Activated CD4-positive, alpha-beta T cell treated with anti-CD3 and anti-CD28 coated beads for 4 hours (primary cell): ENCODE data around the gene FBL.
"Not testable (repeated sequence)": the region's sequence is repeated elsewhere in the genome, so short reads cannot be mapped to it uniquely, and the experiment has no call there.

Experiments used
- DNase-seq, 2 donors: peaks; one replicate each; pipeline ENCODE4 v3.0.0-alpha.2; 2020

The FBL gene

DNA sequence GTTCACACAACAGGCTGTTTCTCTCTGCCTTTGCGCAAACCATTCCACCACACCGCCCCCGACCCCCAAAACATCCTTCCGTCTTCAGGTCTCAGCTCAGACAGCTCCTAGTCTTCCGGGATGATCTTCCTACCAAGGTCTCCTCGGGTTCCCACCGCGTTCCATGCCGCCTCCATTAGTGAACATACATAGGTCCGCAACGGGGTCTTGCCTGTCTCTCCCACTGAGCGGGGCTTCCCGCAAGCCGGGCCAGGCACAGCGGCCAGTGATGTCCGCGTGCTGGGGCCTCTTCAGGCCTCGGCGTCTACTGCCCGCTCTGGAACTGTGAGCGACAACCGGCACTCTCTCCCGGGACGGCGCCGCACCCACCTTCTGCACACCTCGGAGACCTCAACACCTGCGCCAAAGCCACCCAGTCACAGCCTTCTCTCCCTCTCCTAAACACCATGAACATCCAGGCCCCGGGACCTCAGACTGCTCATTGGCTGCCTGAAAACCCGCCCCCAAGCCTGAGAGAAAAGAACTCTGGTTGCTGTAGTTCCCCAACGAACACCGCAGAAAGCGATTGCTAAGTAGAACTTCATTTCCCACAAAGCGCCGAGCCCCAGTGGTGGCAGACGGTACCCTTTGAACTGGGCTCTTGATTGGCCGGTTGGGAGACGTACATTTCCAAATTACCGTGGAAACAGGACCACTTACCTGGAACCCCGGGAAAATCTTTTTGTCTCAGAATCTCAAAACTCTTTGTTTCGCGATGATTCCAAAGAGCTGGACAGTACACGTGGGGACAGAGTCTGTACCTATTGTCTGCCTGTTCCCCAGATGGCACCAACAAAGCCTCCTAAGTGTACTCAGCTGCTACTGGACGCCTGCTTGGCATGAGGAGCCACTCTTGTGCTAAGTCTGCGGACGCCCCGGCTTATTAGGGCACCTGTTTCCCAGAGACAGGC is 21.8 kb downstream of the FBL start:
- peak; percentile 86 to 87 for DNase-seq

DNA sequence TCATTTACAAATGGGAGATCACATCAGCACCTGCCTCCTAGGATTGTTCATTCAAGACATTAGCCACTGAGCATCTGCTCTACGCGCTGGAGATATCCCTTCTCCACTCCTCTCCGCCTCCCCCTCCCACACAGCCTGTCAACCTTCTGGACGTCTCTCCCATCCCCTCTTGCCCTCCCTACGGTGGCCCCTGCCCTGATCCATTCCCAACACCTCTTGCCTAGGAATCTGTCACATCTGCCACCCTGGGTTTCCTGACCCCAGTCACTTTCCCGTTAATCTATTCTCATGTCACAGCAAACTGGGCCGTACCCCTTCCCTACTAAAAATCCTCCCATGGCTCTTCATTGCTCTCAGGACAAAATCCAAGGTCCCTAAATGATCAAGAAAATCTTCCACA is 22.5 kb downstream of the FBL start:
- DNase-seq, result no peak

DNA sequence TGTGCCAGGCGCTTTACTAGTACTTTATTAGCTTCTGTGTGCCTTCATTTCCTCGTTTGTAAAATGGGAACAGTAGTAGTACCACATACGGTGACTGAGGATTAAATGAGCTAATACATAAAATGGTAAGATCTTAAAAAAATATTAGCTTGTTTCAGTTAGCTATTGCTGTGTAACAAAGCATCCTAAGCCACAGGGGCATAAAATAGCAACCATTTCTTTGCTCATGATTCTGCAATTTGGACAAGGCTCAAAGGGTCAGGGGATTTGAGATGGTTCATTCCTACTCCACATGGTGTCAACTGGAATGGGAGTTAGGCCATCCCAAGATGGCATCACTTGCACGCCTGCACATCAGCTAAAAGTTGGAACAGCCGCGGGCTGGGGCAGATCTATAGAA is 25.5 kb downstream of the FBL start:
- no peak for DNase-seq

DNA sequence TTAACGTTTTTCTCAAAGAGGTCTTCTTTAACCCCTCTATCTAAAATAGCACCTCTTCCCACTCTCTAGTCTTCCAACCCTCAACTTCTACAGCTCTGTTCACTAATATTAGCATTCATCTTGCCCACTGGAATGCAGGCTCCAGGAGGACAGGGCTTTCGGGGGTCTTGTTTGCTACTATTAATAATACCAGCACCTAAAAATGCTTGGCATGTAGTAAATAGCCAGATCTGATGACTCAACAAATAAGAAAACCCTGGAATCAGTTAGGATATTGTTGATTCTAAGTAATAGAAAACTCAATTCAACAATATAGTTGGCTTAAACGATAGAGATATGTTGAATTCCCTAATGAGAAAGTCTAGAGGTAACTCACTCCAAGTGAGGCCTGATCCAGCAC is 26.4 kb downstream of the FBL start:
- DNase-seq, result no peak

DNA sequence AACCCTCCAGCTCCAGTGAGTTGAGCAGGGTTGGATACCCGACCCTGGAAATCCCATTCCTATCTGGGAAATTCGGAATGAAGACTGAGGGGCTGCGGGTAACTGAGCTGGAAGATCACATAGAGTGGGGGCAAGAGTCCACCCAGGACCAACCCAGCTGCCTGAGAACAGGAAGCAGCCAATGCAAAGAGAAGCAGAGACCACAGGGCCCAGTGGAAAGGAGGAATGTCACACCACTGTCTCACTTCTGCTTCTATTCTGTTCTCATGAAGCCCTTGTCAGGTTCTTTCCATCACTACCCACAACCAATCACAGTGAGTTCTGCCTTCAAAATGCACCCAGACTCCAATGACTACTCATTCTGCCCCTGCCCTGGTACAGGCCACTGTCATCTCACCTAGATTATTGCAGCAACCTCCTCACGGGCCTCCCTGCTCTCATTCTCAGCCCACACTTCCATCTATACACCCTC is 27.5 kb downstream of the FBL start:
- no peak for DNase-seq

DNA sequence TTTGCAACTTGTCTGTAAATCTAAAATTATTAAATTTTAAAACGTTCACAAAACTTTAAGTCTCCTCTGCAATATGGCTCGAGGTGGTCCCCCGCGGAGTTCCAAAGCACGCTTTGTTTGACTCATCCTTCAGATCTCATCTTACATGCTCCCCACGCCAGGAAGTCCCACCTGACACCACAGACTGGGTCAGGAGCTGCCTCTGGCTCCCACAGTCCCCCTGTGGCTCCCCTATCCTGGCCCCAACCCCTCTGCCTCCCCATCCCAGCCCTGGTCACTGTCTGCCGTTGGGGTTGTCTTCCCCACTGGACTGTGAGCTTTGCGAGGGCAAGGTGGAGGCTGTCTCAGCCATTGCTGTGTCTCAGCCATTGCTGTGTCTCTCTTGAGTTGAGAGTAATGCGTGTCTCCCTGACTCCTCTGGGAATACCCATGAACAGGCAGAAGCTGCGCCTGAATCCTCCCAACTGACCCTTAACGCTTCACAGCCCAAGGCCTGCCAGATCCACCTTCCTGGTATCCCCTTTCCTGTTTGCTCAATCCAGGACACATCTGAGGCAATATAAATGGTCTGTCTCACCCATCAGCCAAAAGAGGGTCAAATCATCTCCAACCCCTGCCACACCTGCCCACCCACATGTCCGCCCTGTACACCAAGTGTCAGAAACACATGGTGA is 28.2 kb downstream of the FBL start:
- no peak for DNase-seq

DNA sequence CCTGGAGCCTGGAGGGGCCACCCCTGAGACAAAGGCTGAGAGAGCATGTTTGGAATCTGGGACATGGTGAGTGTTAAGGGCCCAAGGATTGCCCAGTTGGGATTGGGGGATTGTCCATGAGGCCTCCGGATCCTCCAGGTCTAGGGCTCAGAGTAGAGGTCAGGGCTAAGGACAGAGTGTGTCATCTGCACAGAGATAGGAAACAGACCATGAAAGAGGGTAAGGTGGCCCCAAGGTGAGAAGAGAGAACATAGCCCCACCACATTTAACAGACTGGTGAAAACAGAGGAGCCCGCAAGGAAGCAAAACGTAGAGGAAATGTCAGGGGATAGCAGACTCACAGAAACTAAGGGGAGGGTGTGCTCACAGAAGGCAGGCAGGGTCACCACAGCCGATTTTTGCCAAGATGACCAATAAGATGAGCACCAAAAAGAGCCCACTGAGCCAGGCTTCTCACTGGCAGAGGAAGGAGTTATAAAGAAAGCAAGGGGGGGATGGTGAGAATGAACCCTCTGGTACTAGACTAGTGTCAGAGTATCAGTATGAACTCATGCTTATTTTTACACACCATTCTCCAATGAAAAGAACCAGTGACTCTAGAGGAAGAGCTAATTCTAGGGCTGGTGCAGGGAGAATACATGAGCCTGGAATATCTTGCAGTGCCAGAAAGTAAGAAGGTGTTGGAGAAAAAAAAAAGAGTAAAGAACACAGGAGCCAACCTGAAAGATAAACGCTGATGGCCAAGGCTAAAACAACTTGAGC is 29.7 kb downstream of the FBL start:
- DNase-seq, result no peak

DNA sequence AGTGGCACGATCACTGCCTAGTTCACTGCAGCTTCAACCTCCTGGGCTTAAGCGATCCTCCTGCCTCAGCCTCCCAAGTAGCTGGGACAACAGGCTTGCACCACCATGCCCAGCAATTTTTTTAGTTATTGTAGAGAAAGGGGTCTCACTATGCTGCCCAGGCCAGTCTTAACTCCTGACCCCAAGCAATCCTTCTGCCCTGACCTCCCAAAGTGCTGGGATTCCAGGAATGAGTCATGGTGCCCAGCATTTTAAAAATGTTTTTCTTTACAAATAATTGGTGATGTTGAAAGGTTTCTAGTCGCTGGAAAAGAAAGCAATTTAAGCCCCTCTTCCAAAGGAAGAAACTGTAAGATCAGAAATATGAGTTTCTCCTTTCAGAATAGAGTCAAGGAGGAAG is 31.6 kb downstream of the FBL start:
- no peak for DNase-seq

DNA sequence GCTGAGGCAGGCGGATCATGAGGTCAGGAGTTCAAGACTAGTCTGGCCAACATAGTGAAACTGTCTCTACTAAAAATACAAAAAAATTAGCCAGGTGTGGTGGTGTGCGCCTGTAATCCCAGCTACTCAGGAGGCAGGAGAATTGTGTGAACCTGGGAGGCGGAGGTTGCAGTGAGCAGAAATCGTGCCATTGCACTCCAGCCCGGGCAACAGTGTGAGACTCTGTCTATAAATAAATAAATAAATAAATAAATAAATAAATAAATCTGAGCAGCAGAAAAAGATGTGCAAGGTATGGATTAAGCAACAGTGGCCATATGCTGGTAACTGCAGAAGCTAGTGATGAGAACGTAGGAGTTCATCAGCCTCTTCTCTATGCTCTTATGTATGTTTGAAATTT is 32.1 kb downstream of the FBL start:
- DNase-seq, result not testable (repeated sequence)

DNA sequence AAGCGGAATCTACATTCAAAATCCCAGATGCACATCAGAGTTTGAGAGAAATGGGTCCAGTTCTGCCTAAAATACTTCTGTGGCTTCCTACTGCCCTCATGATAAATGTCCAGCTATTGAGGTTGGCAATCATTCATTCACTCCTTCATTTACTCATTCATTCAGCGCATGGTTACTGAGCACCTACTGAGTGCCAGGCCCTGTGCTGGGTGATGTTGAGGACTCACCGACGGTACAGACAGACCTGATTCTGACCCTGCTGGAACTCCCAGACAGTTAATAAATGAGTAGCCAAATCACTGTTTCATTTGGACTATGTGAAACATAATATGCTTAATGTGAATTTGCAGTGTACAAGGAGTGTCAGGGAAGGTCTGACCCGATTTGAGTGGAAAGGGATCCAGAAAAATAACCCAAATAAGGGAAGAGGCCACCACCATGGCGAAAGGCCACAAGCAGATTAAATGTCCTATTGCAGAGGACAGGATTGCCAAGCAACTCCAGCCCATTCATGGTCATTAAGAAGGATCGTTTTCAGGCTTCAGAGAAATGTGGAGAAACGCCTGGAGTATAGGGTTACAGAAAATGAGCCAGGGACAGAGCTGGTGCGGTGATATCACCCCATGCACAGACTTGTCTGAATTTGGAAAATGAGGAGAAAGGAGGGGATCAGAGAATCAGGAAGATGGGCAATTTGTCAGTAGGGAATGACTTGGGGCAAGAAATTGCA is 32.8 kb downstream of the FBL start:
- DNase-seq, result no peak

DNA sequence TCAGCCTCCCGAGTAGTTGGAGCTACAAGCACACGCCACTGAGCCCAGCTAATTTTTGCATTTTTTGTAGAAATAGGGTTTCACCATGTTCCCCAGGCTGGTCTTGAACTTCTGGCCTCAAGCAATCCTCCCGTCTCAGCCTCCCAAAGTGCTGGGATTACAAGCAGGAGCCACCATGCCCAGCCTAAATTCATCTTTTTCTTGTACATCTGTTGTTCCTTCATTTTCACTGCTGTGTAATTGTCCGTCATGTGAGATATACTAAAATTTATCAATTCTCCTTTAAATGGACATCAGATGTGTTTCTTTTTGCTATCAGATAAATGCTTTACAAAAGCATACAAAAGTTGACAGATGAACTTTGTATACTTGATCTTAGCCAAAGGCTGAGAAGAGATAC is 35.1 kb downstream of the FBL start:
- DNase-seq, result no peak

DNA sequence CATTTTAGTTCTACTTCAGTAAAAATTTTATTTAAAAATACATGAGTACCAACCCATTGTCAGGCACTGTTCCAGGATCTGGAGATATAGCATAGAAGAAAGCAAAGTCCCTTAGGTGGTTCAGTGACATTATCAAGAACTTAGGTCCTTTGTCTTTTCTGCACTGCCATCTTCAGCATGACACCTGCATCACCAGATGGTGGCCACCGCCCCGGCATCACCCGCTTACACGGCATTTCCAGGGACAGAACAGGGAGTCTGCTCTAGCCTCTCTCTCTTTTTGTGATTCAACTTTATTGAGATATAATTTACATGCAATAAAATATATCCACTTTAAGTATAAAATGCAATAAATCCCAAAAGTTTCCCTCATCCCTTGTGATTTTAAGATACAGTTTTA is 35.8 kb downstream of the FBL start:
- DNase-seq, result no peak

DNA sequence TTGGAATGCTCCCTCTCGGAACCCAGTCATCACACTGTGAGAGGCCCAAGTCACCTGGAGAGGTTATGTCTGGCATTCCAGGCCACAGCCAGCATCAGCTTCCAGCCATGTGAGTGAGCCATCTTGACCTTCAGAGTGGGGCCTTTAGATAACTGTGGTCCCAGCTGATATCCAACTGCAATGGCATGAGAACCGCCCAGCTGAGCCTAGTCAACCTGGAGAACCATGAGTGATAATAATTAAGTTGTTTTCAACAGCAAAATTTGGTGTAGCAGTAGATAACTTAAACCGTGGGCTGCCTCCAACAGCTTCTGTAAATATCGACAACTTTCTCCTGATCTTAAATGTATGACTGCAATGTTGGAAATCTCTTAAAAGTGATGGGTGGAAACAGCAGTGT is 36.8 kb downstream of the FBL start:
- no peak for DNase-seq

DNA sequence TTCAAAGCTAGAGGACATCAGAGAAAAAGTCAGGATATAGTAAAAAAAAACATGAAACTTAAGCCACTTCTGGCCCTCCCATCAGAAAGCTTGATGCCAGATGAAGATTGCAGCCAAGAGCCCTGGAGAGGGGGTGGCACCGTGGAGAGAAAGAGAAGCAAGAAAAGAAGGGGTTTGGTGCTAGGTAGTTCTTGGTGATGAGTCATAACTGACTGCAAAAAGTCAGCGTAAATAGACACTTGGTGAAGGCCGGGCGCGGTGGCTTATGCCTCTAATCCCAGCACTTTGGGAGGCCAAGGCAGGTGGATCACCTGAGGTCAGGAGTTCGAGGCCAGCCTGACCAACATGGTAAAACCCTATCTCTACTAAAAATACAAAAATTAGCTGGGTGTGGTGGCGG is 37.5 kb downstream of the FBL start:
- not testable (repeated sequence) for DNase-seq

DNA sequence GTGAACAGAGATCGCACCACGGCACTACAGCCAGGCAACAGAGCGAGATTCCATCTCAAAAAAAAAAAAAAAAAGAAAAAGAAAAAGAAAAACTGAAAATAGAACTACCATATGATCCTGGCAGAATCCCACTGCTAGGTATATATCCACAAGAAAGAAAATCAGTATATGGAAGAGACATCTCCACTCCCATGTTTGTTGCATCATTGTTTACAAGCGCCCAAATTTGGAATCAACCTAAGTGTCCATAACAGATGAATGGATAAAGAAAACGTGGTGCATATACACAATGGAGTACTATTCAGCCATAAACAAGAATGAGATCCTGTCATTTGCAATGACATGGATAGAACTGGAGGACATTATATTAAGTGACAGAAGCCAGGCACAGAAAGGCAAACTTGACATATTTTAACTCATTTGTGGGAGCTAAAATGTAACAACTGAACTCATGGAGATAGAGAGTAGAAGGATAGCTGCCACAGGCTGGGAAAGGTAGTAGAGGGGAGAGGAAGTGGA is 38.3 kb downstream of the FBL start:
- DNase-seq, result no peak

DNA sequence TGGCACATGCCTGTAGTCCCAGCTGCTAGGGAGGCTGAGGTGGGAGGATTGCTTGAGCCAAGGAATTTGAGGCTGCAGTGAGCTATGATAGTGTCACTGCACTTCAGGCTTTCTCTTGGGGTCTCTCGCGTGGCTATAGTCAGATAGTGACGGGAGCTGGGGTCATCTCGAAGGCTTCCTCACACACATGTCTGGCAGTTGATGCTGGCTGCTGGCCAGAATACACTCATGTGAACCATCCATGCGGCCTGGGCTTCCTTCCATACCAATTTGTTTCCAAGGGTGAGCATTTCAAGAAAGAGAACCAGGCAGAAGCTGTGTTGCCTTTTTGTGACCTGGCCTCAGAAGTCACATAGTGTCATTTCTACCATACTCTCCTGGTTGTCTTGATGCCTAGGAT is 41.1 kb downstream of the FBL start:
- no peak for DNase-seq

DNA sequence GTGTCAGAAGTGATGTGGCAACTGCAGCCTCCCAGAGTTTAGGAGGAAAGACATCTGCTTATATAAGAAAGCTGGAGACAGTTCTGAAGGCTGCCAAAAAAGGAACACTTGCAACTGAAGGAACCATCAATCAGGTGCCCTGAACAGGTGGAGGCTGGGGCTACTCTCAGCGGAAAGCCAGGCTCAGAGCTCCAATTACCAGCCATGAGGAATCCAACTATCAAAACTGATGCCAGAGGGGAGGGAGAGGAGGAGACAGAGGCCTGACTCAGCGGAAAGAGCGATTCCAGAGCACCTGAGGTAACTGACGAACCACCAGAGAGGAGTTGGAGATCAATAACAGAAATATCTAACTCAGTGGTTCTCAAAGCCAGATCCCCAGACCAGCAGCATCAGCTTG is 43.2 kb downstream of the FBL start:
- no peak for DNase-seq

DNA sequence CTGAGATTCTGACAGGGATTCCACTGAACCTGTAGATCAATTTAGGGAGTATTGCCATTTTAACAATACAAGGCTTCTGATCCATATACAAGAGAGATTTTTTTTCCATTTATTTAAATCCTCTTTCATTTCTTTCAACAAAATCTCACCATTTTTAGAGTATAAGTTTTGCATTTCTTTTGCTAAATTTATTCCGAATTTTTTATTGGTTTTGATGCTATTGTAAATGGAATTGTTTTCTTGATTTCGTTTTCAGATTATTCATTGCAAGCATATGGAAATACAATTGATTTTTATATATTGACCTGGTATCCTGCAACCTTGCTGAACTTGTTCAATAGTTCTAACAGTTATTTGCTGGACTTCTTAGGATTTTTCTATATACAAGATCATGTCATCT is 49.1 kb downstream of the FBL start:
- DNase-seq, result no peak

DNA sequence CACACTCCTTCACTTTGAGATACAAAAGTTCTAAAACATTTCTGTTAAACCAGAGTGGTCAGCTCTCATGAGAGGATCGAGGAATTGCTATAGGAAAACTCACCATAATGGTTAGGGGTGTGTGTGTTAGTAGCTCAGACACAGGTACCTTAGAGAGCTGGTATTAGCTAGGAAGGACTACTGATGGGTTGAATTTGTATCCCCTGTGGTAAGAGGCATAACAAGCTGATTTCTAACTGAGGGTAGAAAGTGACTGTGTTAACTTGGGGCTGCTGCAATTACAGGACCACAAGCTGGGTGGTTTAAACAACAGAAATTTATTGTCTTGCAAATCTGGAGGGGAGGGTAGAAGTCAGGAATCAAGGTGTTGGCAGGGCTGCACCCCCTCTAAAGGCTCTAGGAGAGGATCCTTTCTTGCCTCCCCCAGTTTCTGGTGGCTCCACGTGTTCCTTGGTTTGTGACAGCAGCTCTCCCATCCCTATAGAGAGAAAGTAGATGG is 50.1 kb downstream of the FBL start:
- DNase-seq, result no peak

DNA sequence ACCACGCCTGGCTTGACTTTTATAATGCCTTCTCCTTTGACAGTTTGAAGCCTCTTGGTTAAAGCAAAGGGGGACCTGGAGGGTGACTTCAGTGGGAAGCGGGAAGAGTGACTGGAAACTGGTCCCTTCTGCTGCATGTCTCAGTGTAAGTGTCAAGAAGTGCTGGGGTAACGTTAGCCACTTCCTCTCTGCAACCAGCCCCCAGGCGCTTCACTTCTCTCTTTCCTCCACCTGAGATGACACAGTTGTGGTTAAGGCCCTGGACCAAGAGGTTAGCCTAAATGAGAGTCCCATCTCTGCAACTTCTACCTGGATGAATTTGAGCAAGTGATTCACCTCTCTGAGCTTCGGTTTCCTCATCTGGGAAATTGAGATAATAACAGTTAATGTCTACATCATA is 51.2 kb downstream of the FBL start:
- no peak for DNase-seq

DNA sequence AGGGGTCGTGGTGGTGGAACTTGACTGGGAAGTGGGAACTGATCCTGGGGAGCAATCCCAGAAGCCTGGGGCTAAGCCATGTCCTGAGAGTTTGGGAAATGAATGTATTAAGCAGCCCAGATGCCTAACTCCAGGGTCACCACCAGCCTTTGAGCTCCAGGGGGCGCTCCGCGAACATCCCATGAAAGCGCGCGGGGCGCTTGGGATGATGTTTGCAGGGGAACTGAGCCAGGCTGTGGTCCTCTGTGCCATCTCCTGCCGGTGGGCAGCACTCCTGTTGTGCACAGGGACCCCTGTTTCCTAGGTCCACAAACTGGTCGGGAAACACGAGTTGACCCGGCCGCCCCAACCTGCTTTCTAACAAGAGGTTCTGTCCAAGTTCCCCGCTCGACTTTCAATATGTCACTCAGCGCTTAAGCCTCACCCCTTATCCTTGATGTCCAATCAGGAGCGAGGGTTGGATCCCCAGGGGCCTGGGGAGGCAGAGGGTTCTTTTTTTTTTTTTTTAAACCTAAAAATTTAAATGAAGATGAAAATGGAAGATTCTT is 53.1 kb downstream of the FBL start:
- peak; percentile 67 to 68 for DNase-seq

DNA sequence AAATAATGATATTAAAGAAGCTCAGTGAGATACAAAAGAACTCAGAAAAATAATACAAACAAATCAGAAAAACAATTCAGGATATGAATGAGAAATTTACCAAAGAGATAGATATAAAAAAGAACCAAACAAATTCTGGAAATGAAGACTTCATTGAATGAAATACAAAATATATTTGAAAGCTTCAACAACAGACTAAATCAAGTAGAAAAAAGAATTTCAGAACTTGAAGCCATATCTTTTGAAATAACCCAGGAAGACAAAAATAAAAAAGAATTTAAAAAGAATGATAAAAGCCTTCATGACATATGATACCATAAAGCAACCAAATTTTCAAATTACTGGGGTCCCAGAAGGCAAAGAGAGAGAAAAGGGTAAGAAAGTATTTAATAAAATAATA is 57.9 kb downstream of the FBL start:
- DNase-seq, result no peak
